NCI-H69 (cell line): ENCODE results near the gene IL36G.

Experiments used
- DNase-seq: peaks from one replicate; lab custom pipeline; 2025; lab: John Stamatoyannopoulos, UW

IL36G gene

GRCh38 chr2:113018509-113018908 lies 40.7 kb downstream of the IL36G start:
- no peak for DNase-seq

- no peak for DNase-seq
Measured at GRCh38 chr2:113021312-113021711, 43.5 kb downstream of the IL36G start.

DNA sequence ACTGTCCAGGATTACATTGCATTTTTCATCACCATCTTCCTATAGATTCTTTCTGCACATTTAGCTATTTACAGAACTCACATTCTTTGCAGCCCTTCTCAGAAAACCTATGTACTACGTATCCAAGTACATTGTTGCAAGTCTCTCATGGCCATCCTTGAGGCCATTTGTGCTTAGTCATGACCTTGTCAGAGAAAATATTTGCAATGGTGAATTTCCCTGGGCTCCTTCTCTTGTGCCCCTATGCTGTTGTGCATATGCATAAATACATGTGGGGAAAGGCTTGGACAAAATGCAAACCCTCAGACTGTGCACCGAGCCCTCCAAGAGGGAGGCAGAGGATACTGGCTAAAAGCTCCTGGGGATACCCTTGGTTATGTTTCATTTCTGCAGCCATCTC lies 47.0 kb downstream of the IL36G start:
- DNase-seq, result no peak

DNA sequence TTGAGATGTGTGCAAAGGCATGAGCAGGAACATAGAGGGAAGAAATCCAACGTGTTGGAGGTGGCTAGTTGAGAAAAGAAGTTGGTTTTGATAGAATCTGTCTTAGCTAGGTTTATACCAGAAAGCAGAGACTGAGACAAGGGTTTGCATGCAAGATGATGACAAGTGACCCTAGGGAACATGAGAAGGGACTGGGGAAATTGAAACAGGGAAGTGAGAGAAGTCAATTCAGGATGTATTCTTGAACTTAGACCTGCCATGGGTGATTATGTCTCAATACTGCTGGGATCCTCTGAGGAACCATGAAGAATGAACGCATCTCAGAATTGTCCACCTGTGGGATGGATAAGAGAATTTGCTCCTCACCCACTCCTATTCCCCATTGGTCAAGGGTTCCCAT lies 47.9 kb downstream of the IL36G start:
- DNase-seq, result no peak

- no peak for DNase-seq
Measured at GRCh38 chr2:113027691-113028090, 49.9 kb downstream of the IL36G start.

GRCh38 chr2:113028112-113028511 lies 50.3 kb downstream of the IL36G start:
- DNase-seq, result no peak

- no peak for DNase-seq
Measured at GRCh38 chr2:113032737-113033136, 54.9 kb downstream of the IL36G start.

- DNase-seq, result no peak
Measured at GRCh38 chr2:113034016-113034415, 56.2 kb downstream of the IL36G start.
